Mononuclear cell (primary cell): ENCODE results near the gene MARCHF11. TPM values are rescaled to one million over a fixed set of nuclear protein-coding genes. Genes with fewer than 3 reads are reported as not detected.

Experiments used
- H3K27me3 ChIP-seq: 2 replicates; pipeline ENCODE4 v1.6.0; 2011; ENCODE audit warnings: low read length, control low read depth; ENCODE audit not compliant: insufficient read depth
- H3K4me1 ChIP-seq: 2 replicates; pipeline ENCODE4 v1.5.1; 2011; ENCODE audit warnings: mild to moderate bottlenecking, low read length, control low read depth; ENCODE audit not compliant: insufficient read depth
- H3K4me3 ChIP-seq: 2 replicates; pipeline ENCODE4 v1.5.1; 2011; ENCODE audit warnings: mild to moderate bottlenecking, low read length, moderate library complexity
- H3K9me3 ChIP-seq: 2 replicates; pipeline ENCODE4 v1.5.1; 2011; ENCODE audit warnings: low read depth, mild to moderate bottlenecking, control low read depth, low read length
- total RNA-seq: library from RNA; depleted of rRNA; stranded (reverse); fragments of >200 nt; gene quantifications from one replicate; pipeline ENCODE4 v1.2.3, GENCODE V29; 2012

MARCHF11 gene
- total RNA-seq, 1 donor: not detected

DNA sequence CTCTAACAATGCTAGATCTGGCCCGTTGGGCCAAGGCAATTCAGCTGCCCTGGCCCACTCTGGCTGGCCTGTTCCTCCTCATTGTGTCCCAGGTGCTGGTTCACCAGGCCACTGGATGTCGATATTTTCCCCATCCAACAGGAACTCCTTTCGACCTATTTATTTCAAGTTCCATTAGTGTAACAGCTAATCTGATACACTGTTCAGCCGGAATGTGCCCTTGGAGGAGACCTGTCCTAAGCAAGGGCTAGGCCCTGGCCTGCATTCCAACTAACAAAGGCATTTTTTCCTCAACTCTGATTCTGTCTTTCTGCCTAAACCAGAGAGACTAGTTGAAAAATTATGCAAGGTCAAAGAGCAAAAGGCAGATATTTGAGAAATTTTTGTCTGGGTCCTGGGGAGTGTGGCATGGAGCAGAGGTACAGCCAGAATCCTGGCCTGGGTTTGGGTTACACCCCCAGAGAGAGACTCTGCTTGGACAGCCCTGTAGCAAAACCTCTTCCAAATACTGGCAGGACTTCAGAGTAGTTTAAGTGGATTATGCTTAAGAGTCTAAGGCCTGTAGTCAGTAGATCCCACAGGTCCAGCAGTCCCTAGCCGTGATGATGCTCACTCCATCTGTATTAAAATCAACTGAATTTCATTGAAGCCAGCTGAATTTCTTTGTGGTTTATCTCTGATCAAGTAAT lies 36.1 kb downstream of the MARCHF11 start:
- H3K4me3 ChIP-seq: no peak overlapping the region

DNA sequence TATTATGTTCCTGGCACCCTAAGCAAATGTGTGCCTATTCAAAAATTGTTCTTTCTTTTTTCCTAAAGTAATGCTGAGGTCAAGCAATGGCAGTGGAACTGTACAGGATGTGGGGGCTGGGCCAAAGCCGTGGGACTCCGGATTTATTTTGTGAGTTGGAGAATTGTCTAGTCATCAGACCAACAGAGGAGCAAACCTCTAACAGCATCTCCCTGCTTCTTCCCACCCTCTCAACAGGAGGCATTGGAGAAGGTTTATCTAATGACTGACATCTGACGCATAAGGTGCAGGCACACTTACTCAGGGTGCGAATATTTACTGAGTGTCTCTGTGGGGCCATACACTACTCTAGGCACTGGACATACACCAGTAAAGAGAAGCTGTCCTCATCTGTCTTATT lies 38.6 kb downstream of the MARCHF11 start:
- no peaks in the 10 kb centered on the region for H3K27me3 ChIP-seq
- H3K4me3 ChIP-seq: no peak overlapping the region
- H3K4me1 ChIP-seq: no peaks in the 10 kb centered on the region
- H3K9me3 ChIP-seq: no peaks in the 10 kb centered on the region

More for the DNA sequence above, 36.1 kb downstream of the MARCHF11 start:
- Histone ChIP-seq H3K27me3 (no peaks in the 10 kb centered on the region), H3K4me1 (no peaks in the 10 kb centered on the region), H3K9me3 (no peaks in the 10 kb centered on the region)

DNA sequence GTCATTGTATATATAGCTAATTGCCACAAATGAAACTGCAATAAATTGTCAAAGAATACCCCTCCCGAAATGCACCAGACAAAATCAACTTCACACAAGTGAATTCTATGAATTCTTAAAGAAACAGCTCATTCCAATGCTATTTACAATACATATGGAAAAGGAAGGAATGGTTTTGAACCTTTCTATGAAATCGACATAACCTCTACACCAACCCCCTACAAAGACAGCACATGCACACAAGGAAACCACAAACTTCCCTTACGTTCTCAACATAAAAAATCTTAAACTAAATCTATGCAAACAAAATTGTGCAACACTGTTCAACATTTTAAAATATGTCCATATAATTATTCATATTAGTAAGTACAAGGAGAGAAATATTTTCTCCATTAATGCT lies 39.2 kb downstream of the MARCHF11 start:
- Histone ChIP-seq H3K4me3 (no peak overlapping the region), H3K4me1 (no peaks in the 10 kb centered on the region), H3K9me3 (no peaks in the 10 kb centered on the region), H3K27me3 (no peaks in the 10 kb centered on the region)

DNA sequence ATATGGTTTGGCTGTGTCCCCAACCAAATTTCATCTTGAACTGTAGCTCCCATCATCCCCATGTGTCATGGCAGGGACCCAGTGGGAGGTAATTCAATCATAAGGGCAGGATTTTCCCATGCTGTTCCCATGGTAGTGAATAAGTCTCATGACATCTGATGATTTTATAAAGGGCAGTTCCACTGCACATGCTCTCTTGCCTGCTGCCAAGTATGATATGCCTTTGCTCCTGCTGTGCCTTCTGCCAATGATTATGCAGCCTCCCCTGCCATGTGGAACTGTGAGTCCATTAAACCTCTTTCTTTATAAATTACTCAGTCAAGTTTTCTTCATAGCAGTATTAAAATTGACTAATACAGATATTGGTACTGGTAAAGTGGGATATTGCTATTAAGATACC lies 42.4 kb downstream of the MARCHF11 start:
- Histone ChIP-seq H3K4me3 (no peak overlapping the region), H3K9me3 (no peaks in the 10 kb centered on the region), H3K4me1 (no peaks in the 10 kb centered on the region), H3K27me3 (no peaks in the 10 kb centered on the region)

DNA sequence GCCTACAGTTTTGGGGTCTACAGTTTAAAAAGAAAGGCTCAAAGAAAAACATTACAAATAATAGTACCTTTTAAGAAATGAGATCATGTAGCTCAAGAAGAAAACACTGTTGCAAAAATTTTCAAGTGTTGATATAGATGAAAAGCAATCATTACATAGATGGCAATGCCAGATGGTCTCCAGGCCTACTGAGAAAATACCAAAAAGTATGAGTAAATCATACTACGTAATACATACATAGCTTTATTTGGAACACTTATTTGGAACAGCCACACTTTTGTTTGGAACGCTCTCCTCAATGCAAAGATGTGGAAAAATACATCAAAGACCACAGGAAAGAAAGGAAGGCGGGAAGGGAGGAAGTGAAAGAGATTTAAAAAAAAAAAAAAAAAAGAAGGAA lies 44.1 kb downstream of the MARCHF11 start:
- Histone ChIP-seq H3K27me3 (no peaks in the 10 kb centered on the region), H3K4me1 (no peaks in the 10 kb centered on the region), H3K9me3 (no peaks in the 10 kb centered on the region), H3K4me3 (no peak overlapping the region)

DNA sequence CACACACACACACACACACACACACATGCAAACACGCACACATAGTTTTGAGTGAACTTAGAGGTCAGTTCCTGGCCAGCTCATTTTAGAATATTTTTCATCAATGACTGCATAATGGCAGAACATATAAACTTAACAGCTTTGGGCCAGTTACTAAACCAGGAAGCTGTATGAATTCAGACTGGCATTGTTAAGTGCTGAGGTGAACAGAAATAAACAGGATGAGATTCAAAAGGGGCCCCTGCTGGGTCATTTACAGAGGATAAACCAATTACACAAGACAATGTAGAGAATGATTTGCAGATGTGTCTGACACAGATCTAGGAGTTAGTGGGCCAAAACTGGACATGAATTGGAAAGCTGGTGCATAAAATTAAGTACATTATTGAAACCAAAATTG lies 44.6 kb downstream of the MARCHF11 start:
- Histone ChIP-seq H3K4me3 (no peak overlapping the region), H3K27me3 (no peaks in the 10 kb centered on the region), H3K9me3 (no peaks in the 10 kb centered on the region), H3K4me1 (no peaks in the 10 kb centered on the region)

DNA sequence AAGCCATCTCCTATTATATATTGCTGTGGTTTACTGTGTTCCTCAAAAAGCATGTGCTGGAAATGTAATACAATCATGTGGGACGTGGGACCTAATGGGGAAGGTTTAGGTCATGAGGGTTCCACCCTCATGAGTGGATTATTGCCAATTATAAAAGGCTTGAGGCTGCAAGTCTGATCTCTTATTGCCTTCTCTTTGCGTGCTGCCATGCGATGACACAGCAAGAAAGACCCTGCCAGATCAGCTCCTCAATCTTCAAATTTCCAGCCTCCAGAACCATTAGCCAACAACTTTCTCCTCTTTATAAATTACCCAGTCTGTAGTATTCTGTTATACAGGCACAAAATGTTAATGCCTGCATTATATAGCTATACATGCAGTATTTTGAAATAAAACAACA lies 45.4 kb downstream of the MARCHF11 start:
- no peaks in the 10 kb centered on the region for H3K4me1 ChIP-seq
- no peaks in the 10 kb centered on the region for H3K27me3 ChIP-seq
- no peak overlapping the region for H3K4me3 ChIP-seq
- no peaks in the 10 kb centered on the region for H3K9me3 ChIP-seq

DNA sequence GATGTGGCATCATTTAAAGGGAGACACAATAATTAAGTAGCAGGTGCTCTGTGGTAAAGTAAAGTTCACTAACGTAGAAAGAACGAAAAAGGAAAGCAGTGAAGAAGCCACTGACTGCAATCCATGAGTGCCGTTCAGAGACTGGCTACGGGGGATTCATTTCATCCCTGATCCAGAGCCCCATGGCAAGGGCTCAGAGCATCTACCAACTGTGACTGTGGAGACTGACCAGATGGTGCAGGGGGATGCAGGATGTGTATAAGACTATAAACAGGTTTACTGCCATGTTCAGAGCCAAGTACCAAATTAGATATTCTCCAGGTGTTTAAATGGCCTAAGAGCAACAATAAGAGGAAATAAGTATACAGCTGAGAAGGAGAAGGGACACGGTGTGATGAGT lies 47.7 kb downstream of the MARCHF11 start:
- H3K9me3 ChIP-seq: no peaks in the 10 kb centered on the region
- no peaks in the 10 kb centered on the region for H3K4me1 ChIP-seq
- H3K4me3 ChIP-seq: no peak overlapping the region
- H3K27me3 ChIP-seq: no peaks in the 10 kb centered on the region

DNA sequence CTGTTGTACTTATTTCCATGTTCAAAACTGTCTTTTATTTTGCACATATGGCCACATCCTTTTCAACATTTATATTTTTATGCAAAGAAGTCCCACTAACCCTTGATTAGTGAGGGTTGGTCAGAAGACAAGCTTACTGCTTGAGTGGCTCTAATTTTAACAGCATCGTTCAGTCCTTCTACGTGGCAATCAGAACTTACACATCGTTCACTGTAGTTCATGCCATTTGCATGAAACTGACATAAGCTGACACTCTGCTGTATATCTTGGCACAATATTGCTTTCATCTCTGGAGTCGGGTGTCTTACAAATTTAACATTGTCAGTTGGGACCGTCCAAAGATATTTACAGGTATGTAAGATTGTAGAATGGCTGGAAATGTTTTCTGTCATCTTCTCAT lies 50.6 kb downstream of the MARCHF11 start:
- H3K4me3 ChIP-seq: no peak overlapping the region
- no peaks in the 10 kb centered on the region for H3K27me3 ChIP-seq
- no peaks in the 10 kb centered on the region for H3K4me1 ChIP-seq
- no peaks in the 10 kb centered on the region for H3K9me3 ChIP-seq

DNA sequence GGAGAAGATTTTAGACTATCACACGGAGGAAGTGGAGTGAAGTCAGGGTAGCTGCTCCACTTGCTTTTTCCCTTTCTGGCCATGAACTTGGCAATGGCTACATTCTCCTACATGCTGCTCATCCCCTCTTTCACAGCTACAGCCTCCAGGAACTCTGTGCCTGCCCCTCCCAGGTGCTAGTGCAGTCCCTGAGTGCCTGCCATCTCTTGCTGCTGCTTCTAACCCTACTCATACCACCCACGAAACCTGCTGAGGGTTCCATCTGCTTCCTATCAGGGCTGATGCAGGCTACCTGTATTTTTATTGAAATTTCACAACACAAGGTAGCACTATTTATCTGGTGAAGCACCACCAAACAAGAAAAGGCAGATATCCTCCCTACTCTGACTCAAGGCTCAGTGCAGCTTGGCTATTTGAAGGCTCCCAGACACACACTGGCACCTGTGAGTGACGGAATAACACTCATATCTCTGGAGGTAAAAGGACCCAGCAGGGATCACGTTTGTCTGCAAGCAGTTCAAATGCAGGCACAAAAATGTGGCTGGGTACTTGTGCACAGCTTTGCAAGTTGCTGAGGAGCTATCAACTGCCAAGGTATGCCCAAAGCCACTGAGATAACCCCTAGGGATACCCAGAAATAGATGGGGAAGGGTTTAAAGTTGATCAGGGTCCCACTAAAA lies 51.6 kb downstream of the MARCHF11 start:
- H3K9me3 ChIP-seq: no peaks in the 10 kb centered on the region
- no peaks in the 10 kb centered on the region for H3K27me3 ChIP-seq
- H3K4me1 ChIP-seq: no peaks in the 10 kb centered on the region
- H3K4me3 ChIP-seq: no peak overlapping the region

DNA sequence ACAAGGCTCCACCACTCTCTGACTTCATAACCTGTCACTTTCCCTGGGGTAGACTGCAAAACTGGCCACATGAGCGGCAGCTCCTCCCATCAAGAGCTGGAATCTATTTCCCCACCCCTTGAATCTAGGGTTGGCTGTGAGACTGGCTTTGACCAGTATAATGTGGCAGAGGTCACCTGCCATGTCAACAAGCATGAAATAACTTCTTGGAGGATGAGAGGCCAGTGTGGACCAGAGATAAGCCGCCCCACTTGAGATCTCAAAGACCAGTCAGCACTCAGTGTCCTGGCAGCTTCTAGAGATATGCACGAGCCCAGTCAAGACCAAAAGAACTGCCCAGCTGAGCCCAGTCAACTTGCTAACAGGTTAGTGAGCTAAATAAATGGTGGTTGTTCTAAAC lies 59.0 kb downstream of the MARCHF11 start:
- Histone ChIP-seq H3K27me3 (no peaks in the 10 kb centered on the region), H3K9me3 (no peaks in the 10 kb centered on the region), H3K4me3 (no peak overlapping the region), H3K4me1 (no peaks in the 10 kb centered on the region)

DNA sequence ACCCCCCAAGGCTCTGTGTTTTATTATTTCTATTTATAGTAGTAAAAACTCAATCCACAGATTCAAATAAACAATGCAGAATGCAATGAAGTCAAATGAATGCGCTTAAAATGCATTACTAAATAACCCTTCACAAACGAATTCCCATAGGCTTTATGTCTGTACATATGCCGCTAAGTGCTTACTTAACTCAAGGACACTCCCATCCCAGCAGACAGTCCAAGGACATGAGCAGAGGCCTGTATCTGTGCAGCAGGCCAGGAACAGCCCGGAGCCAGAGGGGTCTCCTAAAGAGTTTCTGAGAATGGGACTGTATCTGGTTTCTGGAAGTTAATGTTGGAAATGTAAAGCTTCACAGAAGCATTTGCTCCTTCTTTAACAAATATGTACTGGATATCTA lies 59.8 kb downstream of the MARCHF11 start:
- Histone ChIP-seq H3K27me3 (no peaks in the 10 kb centered on the region), H3K4me1 (no peaks in the 10 kb centered on the region), H3K9me3 (no peaks in the 10 kb centered on the region), H3K4me3 (no peak overlapping the region)

DNA sequence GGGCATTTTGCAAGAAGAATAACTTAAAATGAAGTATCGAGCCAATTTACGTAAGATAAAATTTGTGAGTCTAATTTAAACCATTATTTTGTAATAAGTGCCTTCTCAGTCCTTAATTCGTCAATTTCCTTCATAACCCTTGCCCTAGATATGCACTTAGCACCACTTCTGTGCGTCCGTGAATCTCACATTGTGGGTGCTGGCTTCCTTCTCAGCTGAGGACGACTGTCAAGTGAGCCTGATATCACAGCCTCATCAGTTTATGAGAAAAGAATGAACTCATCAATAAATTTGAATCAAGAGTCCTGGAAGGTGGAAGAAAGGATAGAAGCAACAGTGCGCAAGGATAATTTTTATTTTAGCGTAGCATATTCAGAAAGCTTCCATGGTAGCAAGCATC lies 64.5 kb downstream of the MARCHF11 start:
- no peaks in the 10 kb centered on the region for H3K4me1 ChIP-seq
- no peak overlapping the region for H3K4me3 ChIP-seq
- no peaks in the 10 kb centered on the region for H3K9me3 ChIP-seq
- no peaks in the 10 kb centered on the region for H3K27me3 ChIP-seq

DNA sequence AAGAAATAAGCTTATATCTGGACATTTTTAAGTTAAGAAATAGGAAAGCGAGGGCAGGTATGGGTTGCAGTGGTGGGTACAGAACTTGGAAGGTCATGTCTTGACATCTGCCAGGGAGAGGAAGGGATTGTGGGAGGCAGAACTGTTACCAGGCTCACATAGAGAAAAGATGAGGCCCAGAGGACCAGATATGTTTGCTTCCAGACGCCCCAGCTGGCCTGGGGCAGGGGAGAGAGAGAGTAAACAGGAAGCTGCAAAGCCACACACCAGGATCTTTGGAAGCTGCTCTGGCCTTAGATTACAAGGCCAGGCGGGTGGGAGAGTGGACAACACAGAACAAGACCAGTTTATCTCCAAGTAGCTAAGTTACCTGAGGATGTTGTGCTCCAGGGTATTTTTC lies 71.2 kb downstream of the MARCHF11 start:
- no peaks in the 10 kb centered on the region for H3K9me3 ChIP-seq
- no peak overlapping the region for H3K4me3 ChIP-seq
- H3K27me3 ChIP-seq: no peaks in the 10 kb centered on the region
- H3K4me1 ChIP-seq: no peaks in the 10 kb centered on the region

DNA sequence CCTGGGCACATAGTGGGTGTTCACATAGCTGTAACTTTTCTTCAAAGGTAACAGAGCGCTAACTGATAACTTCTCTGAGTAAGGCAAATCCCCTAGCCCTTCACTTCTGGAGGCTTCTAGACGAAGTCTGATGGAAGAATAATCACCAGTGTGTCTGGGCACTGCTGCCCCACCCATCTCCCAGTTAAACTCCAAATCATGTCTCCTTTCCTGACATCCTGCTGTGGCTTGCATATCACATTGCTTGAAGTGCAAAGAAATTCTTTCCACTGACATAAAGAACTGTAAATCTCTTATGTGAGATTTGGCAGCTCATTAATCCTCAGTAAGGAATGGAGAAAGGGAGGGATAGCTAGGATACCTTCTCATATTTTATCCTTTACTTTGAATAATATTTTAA lies 74.6 kb downstream of the MARCHF11 start:
- H3K4me1 ChIP-seq: no peaks in the 10 kb centered on the region
- H3K9me3 ChIP-seq: no peaks in the 10 kb centered on the region
- H3K27me3 ChIP-seq: no peaks in the 10 kb centered on the region
- H3K4me3 ChIP-seq: no peak overlapping the region

DNA sequence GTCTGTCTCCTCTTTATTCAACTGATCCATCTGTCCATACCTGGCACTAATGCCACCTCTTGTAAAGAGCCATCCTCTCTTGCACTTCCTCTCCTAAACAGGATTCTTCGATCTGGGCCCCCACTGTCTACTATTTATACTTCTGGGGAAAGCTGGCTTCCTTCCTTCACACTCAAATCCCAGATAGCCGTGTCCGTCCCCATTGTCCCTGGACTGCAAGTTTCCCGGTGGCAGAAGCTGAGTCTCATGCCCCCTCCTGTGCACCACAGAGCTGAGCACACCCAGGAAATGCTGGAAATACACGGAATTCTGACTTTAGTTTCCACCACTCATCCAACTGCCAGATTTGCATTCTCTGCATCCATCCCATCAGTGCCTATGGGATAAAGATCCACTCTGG lies 84.0 kb downstream of the MARCHF11 start:
- H3K4me3 ChIP-seq: no peak overlapping the region
- H3K4me1 ChIP-seq: no peaks in the 10 kb centered on the region
- H3K9me3 ChIP-seq: no peaks in the 10 kb centered on the region
- no peaks in the 10 kb centered on the region for H3K27me3 ChIP-seq
